Inferior parietal cortex (tissue), 1 donor: ENCODE measurements around the gene RPL9.
"Not testable (repeated sequence)": the region's sequence is repeated elsewhere in the genome, so short reads cannot be mapped to it uniquely, and the experiment has no call there.

Experiments used
- DNase-seq: peaks from one replicate; pipeline ENCODE4 v3.0.0-alpha.2; 2016; ENCODE audit errors: extremely low spot score

RPL9 gene

GRCh38 chr4:39458505-39459300 lies at the start of gene RPL9, which contains the start of gene LIAS:
TSS of gene RPL9 (minus strand) at chr4:39458922. CDS start at chr4:39458439, 483 bp downstream.
TSS of gene LIAS (plus strand) at chr4:39459056. CDS start at chr4:39459118, 62 bp downstream.
- peak; percentile 100 for DNase-seq

- no peak for DNase-seq
Observed at GRCh38 chr4:39505581-39505980, 46.9 kb upstream of the RPL9 start.

GRCh38 chr4:39504538-39504937 lies 45.8 kb upstream of the RPL9 start:
- DNase-seq: no peak

GRCh38 chr4:39502664-39503035 lies 43.9 kb upstream of the RPL9 start:
- DNase-seq: not testable (repeated sequence)

GRCh38 chr4:39502019-39502663 lies 43.4 kb upstream of the RPL9 start:
- no peak for DNase-seq

- no peak for DNase-seq
Observed at GRCh38 chr4:39498727-39499020, 40.0 kb upstream of the RPL9 start.

- no peak for DNase-seq
Observed at GRCh38 chr4:39497909-39498726, 39.4 kb upstream of the RPL9 start.

- no peak for DNase-seq
Observed at GRCh38 chr4:39495446-39496213, 36.9 kb upstream of the RPL9 start.

- no peak for DNase-seq
Observed at GRCh38 chr4:39494354-39494753, 35.6 kb upstream of the RPL9 start.

GRCh38 chr4:39490322-39490721 lies 31.6 kb upstream of the RPL9 start:
- no peak for DNase-seq

GRCh38 chr4:39486221-39486804 lies 27.6 kb upstream of the RPL9 start:
- DNase-seq: no peak

- no peak for DNase-seq
Observed at GRCh38 chr4:39484582-39485272, 26.0 kb upstream of the RPL9 start.

- no peak for DNase-seq
Observed at GRCh38 chr4:39480902-39481695, 22.4 kb upstream of the RPL9 start.

- no peak for DNase-seq
Observed at GRCh38 chr4:39480251-39480650, 21.5 kb upstream of the RPL9 start.

- DNase-seq: no peak
Observed at GRCh38 chr4:39476187-39476895, 17.6 kb upstream of the RPL9 start.

- DNase-seq: no peak
Observed at GRCh38 chr4:39472396-39472795, 13.7 kb upstream of the RPL9 start.

GRCh38 chr4:39470402-39470801 lies 11.7 kb upstream of the RPL9 start:
- DNase-seq: no peak

- DNase-seq: peak; percentile 86
Observed at GRCh38 chr4:39469429-39470077, 10.8 kb upstream of the RPL9 start.

- DNase-seq: no peak
Observed at GRCh38 chr4:39467464-39467863, 8.7 kb upstream of the RPL9 start.
